Erythroblast (primary cell): ENCODE measurements around the gene LUC7L2.
"Not testable (repeated sequence)": the region's sequence is repeated elsewhere in the genome, so short reads cannot be mapped to it uniquely, and the experiment has no call there.

Experiments
- GATA1 ChIP-seq: IDR thresholded peaks from 2 replicates; pipeline ENCODE4 v1.6.1; 2011; ENCODE audit warnings: low read depth, mild to moderate bottlenecking, control low read depth, low read length, moderate library complexity
- POLR2A ChIP-seq: IDR thresholded peaks from 2 replicates; pipeline ENCODE4 v1.6.1; 2011; ENCODE audit warnings: mild to moderate bottlenecking, low read length

DNA sequence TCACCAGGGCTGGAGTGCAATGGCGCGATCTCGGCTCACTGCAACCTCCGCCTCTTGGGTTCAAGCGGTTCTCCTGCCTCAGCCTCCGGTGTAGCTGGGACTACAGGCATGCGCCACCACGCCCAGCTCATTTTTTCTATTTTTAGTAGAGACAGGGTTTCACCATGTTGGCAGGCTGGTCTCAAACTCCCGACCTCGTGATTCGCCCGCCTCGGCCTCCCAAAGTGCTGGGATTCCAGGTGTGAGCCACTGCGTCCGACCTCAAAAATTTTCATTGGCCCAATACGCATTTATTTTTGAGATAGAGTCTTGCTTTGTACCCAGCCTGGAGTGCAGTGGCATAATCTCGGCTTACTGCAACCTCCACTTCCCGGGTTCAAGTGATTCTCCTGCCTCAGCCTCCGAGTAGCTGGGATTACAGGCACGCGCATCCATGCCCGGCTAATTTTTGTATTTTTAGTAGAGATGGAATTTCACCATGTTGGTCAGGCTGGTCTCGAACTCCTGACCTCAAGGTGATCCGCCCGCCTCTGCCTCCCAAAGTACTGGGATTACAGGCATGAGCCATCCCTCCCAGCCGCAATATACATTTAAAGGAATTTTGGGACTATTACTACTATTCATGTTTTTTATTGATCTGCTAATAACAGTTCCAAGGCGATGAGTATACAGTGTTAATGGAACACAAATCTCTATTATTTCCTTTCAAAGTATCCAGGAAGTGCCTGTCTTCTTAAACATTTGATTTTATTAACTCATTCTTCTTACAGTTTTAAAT is 1.8 kb upstream of the LUC7L2 start:
- TF ChIP-seq POLR2A, GATA1: not testable (repeated sequence)
